Measurements from ENCODE around the gene MYO5C. TPM values are rescaled to one million over a fixed set of nuclear protein-coding genes. Genes with fewer than 3 reads are reported as not detected.
A peak's percentile ranks its signal among the peaks of the same experiment; 100 is the strongest.

The MYO5C gene
- total RNA-seq, 1 experiment from 2014 or later = 23.4 TPM

- no peak for DNase-seq (ENCODE audit: low spot score)
These were observed 17.5 kb downstream of the MYO5C start for GRCh38 chr15:52278135-52278534.

GRCh38 chr15:52277575-52277974, 18.0 kb downstream of the MYO5C start:
- no peak for DNase-seq (ENCODE audit: low spot score)

- DNase-seq (ENCODE audit: low spot score) = no peak
These were observed 19.3 kb downstream of the MYO5C start for GRCh38 chr15:52276256-52276770.

GRCh38 chr15:52263563-52264282, 31.9 kb downstream of the MYO5C start:
- DNase-seq (ENCODE audit: low spot score) = no peak

- no peak for DNase-seq (ENCODE audit: low spot score)
These were observed 33.2 kb downstream of the MYO5C start for GRCh38 chr15:52262364-52262763.

- no peak for DNase-seq (ENCODE audit: low spot score)
These were observed 33.9 kb downstream of the MYO5C start for GRCh38 chr15:52261498-52262242.

GRCh38 chr15:52261026-52261425, 34.6 kb downstream of the MYO5C start:
- no peak for DNase-seq (ENCODE audit: low spot score)

GRCh38 chr15:52259503-52259902, 36.1 kb downstream of the MYO5C start:
- DNase-seq (ENCODE audit: low spot score) = no peak

GRCh38 chr15:52258461-52258860, 37.1 kb downstream of the MYO5C start:
- no peak for DNase-seq (ENCODE audit: low spot score)

GRCh38 chr15:52257734-52258062, 37.9 kb downstream of the MYO5C start:
- no peak for DNase-seq (ENCODE audit: low spot score)

GRCh38 chr15:52256930-52257733, 38.5 kb downstream of the MYO5C start:
- no peak for DNase-seq (ENCODE audit: low spot score)

- peak; percentile 90 for DNase-seq (ENCODE audit: low spot score)
These were observed 39.2 kb downstream of the MYO5C start for GRCh38 chr15:52256366-52256765.

GRCh38 chr15:52255935-52256334, 39.7 kb downstream of the MYO5C start:
- no peak for DNase-seq (ENCODE audit: low spot score)

GRCh38 chr15:52255008-52255407, 40.6 kb downstream of the MYO5C start:
- DNase-seq (ENCODE audit: low spot score) = no peak

- no peak for DNase-seq (ENCODE audit: low spot score)
These were observed 41.2 kb downstream of the MYO5C start for GRCh38 chr15:52254391-52254790.

- DNase-seq (ENCODE audit: low spot score) = peak; percentile 86
These were observed 42.8 kb downstream of the MYO5C start for GRCh38 chr15:52252781-52253180.

GRCh38 chr15:52251144-52251860, 44.3 kb downstream of the MYO5C start:
- no peak for DNase-seq (ENCODE audit: low spot score)

GRCh38 chr15:52247461-52247860, 48.1 kb downstream of the MYO5C start:
- DNase-seq (ENCODE audit: low spot score) = no peak

- DNase-seq (ENCODE audit: low spot score) = no peak
These were observed 48.7 kb downstream of the MYO5C start for GRCh38 chr15:52246686-52247431.

- no peak for DNase-seq (ENCODE audit: low spot score)
These were observed 51.7 kb downstream of the MYO5C start for GRCh38 chr15:52243697-52244555.
